B cell (primary cell): ENCODE results near the gene MTO1. TPM values are rescaled to one million over a fixed set of nuclear protein-coding genes. Genes with fewer than 3 reads are reported as not detected.

Experiments
- ATAC-seq: fragments of 200-7000 bp; cut with Tn5 transposase; one replicate; pipeline ENCODE4 v1.10.0; 2021; ENCODE audit warnings: low read depth, mild to moderate bottlenecking, moderate number of reproducible peaks, moderate library complexity
- CTCF ChIA-PET: fragments of 350-600 bp; sonication (Branson Sonifier 250); formaldehyde crosslinking; loops from one replicate; lab custom pipeline; 2021; ENCODE audit warnings: antibody characterized with exemption, inconsistent platforms; lab: Charles Lee
- POLR2A ChIA-PET: fragments of 350-600 bp; sonication (Branson Sonifier 250); formaldehyde crosslinking; loops from one replicate; lab custom pipeline; 2021; ENCODE audit warnings: antibody characterized with exemption; lab: Charles Lee
- DNase-seq: peaks from one replicate; pipeline ENCODE4 v3.0.0; 2013
- H2AFZ ChIP-seq: 2 replicates; pipeline ENCODE4 v1.6.1; 2012; ENCODE audit warnings: mild to moderate bottlenecking, low read depth, low read length; ENCODE audit not compliant: insufficient read depth, poor library complexity, severe bottlenecking
- H3K27ac ChIP-seq, 2 donors: 1 replicate in 1 of 2; 2 replicates in 1 of 2; pipeline ENCODE4 v1.5.1; 2012 to 2013; ENCODE audit warnings: low read length in 2 of 2, mild to moderate bottlenecking in 2 of 2, moderate library complexity in 1 of 2
- H3K27me3 ChIP-seq, 4 experiments: fragments of 200-600 bp in 1 of 4; sonication (generic) in 1 of 4; replicated peaks in 1 of 4; 1 replicate in 2 of 4; 2 replicates in 2 of 4; pipeline versions ENCODE4 v1.6.1 to v1.7.0; 2013 to 2016; ENCODE audit warnings: low read length in 3 of 4, mild to moderate bottlenecking in 2 of 4, mixed read lengths in 1 of 4, moderate library complexity in 1 of 4; ENCODE audit not compliant: insufficient read depth in 4 of 4, control insufficient read depth in 3 of 4; ENCODE audit errors: control extremely low read depth in 1 of 4
- H3K36me3 ChIP-seq, 2 experiments: replicated peaks in 1 of 2; 1 replicate in 1 of 2; 2 replicates in 1 of 2; pipeline versions ENCODE4 v1.6.1 to v1.7.1; 2013; ENCODE audit warnings: low read length in 1 of 2; ENCODE audit not compliant: insufficient read depth in 2 of 2, control insufficient read depth in 1 of 2; ENCODE audit errors: control extremely low read depth in 1 of 2, extremely low read depth in 1 of 2
- H3K4me1 ChIP-seq, 2 donors: fragments of 200-600 bp in 1 of 2; sonication (generic) in 1 of 2; 1 replicate in 1 of 2; 2 replicates in 1 of 2; pipeline versions ENCODE4 v1.5.1 to v1.6.1; 2013 to 2017; ENCODE audit warnings: low read length in 2 of 2; ENCODE audit not compliant: control insufficient read depth in 2 of 2, insufficient read depth in 2 of 2
- H3K4me2 ChIP-seq: replicated peaks from 2 replicates; pipeline ENCODE3; 2012; ENCODE audit warnings: mild to moderate bottlenecking, low read depth, low read length; ENCODE audit not compliant: poor library complexity, severe bottlenecking
- H3K4me3 ChIP-seq, 5 experiments: fragments of 200-600 bp in 1 of 5; sonication (generic) in 1 of 5; 1 replicate in 3 of 5; 2 replicates in 2 of 5; pipeline versions ENCODE4 v1.5.1 to v1.7.0; 2011 to 2016; ENCODE audit warnings: low read length in 4 of 5, mild to moderate bottlenecking in 4 of 5, low read depth in 2 of 5, control low read depth in 1 of 5, moderate library complexity in 1 of 5; ENCODE audit not compliant: insufficient read depth in 1 of 5; ENCODE audit errors: control extremely low read depth in 1 of 5, extremely low read depth in 1 of 5
- H3K79me2 ChIP-seq: fragments of 200-600 bp; sonication (generic); one replicate; pipeline ENCODE4 v1.6.0; 2016; ENCODE audit warnings: low read length; ENCODE audit not compliant: control insufficient read depth, insufficient read depth
- H3K9ac ChIP-seq: fragments of 200-600 bp; sonication (generic); 2 replicates; pipeline ENCODE4 v1.6.1; 2017; ENCODE audit warnings: mild to moderate bottlenecking, low read length, moderate library complexity
- H3K9me3 ChIP-seq, 3 donors: one replicate each; pipeline versions ENCODE4 v1.6.1 to v1.7.1; 2013; ENCODE audit warnings: low read length in 2 of 3; ENCODE audit not compliant: control insufficient read depth in 2 of 3, insufficient read depth in 1 of 3; ENCODE audit errors: control extremely low read depth in 1 of 3
- H4K20me1 ChIP-seq: 2 replicates; pipeline ENCODE4 v1.6.0; 2012; ENCODE audit warnings: mild to moderate bottlenecking, low read length; ENCODE audit not compliant: insufficient read depth, control insufficient read depth, poor library complexity, severe bottlenecking
- H3K27ac Mint-ChIP-seq: one replicate; pipeline ENCODE4 v1.8.0; 2021; ENCODE audit warnings: mixed read lengths
- H3K27me3 Mint-ChIP-seq: one replicate; pipeline ENCODE4 v1.8.0; 2021; ENCODE audit warnings: mixed read lengths
- H3K4me1 Mint-ChIP-seq: one replicate; pipeline ENCODE4 v1.8.0; 2021; ENCODE audit warnings: mixed read lengths
- H3K4me3 Mint-ChIP-seq: one replicate; pipeline ENCODE4 v1.8.0; 2021; ENCODE audit warnings: mixed read lengths
- H3K9me3 Mint-ChIP-seq: one replicate; pipeline ENCODE4 v1.8.0; 2022; ENCODE audit warnings: mixed read lengths; ENCODE audit not compliant: insufficient read depth
- CTCF ChIP-seq: fragments of 200-600 bp; IDR thresholded peaks from one replicate; pipeline ENCODE4 v1.8.0; 2022; ENCODE audit warnings: antibody characterized with exemption, mild to moderate bottlenecking
- EZH2 ChIP-seq: IDR thresholded peaks from 2 replicates; pipeline ENCODE4 v1.6.1; 2012; ENCODE audit warnings: borderline replicate concordance, low read depth, mild to moderate bottlenecking, moderate library complexity, low read length; ENCODE audit not compliant: insufficient read depth, poor library complexity, severe bottlenecking
- WGBS: methylation state at CpG from one replicate; pipeline ENCODE4 v1.1.5; 2013; ENCODE audit warnings: missing lambda C conversion rate; ENCODE audit not compliant: insufficient coverage; 5-methylcytosine and 5-hydroxymethylcytosine counted together
- intact Hi-C: fragments of 100-400 bp; cut with micrococcal nuclease; formaldehyde crosslinking; loops from one replicate; pipeline ENCODE4 v1.10.0; 2022
- polyA plus RNA-seq: library from polyadenylated mRNA; depleted of rRNA; stranded (reverse); fragments of >200 nt; gene quantifications from 2 replicates; pipeline ENCODE4 v1.2.3, GENCODE V29; 2012
- total RNA-seq, 2 donors: library from RNA; stranded (reverse); fragments of 120-200 nt in 1 of 2; gene quantifications; 1 replicate in 1 of 2; 2 replicates in 1 of 2; pipeline versions ENCODE4 v1.2.3 to v1.2.4, GENCODE V29; 2013 to 2022

MTO1 gene
- total and polyA plus RNA-seq, 2 donors (not counting 1 experiment from before 2014, with no cell fraction given), result 52.1 to 84.4 TPM

- no CpG with 5 or more reads among the region's 3 CpGs for WGBS
- intact Hi-C loops, result no loop called here
- DNase-seq (no peak), ATAC-seq (no peak)
- H3K4me1 ChIP-seq, result no peaks in the 10 kb centered on the region
- H3K9ac ChIP-seq, result no peak overlapping the region
- no peaks in the 10 kb centered on the region for H3K27me3 ChIP-seq
- H3K9me3 ChIP-seq, result no peaks in the 10 kb centered on the region
- Mint-ChIP-seq H3K4me3 (no peak overlapping the region), H3K9me3 (no peaks in the 10 kb centered on the region), H3K27me3 (no peaks in the 10 kb centered on the region), H3K27ac (no peak overlapping the region), H3K4me1 (peaks cover 2% of the 10 kb centered on the region)
- H3K36me3 ChIP-seq, result peaks cover 5 to 39% of the 10 kb centered on the region in 2 experiments
- no peak overlapping the region for H2AFZ ChIP-seq
- CTCF ChIA-PET, result interaction anchor here (0.8 kb wide), 1 partner anchor 80 kb away, joined by 3 read pairs; no protein-coding TSS in a partner anchor
- no peak overlapping the region for H3K4me2 ChIP-seq
- no peak overlapping the region for H3K4me3 ChIP-seq
- no peak overlapping the region for H3K27ac ChIP-seq
- TF ChIP-seq EZH2 (no peak), CTCF (no peak)
- POLR2A ChIA-PET, result no interaction called here
- peaks cover 47% of the 10 kb centered on the region for H3K79me2 ChIP-seq
- peaks cover 13% of the 10 kb centered on the region for H4K20me1 ChIP-seq
Observed at GRCh38 chr6:73435236-73435635, 26.3 kb upstream of the MTO1 start.

GRCh38 chr6:73443555-73443954 lies 18.0 kb upstream of the MTO1 start:
- H3K36me3 ChIP-seq, result peaks cover 7 to 33% of the 10 kb centered on the region in 2 experiments
- ChIA-PET POLR2A (interaction anchor here (0.7 to 1.1 kb wide), 2 partner anchors 28 to 78 kb away, joined by 4 to 6 read pairs; no protein-coding TSS in a partner anchor), CTCF (interaction anchor here (0.7 kb wide), 1 partner anchor 127 kb away, joined by 3 read pairs; no protein-coding TSS in a partner anchor)
- no peak overlapping the region for H3K9ac ChIP-seq
- H3K27me3 ChIP-seq, result no peaks in the 10 kb centered on the region
- no peak overlapping the region for H3K4me2 ChIP-seq
- no peak overlapping the region for H3K27ac ChIP-seq
- H3K9me3 ChIP-seq, result no peaks in the 10 kb centered on the region
- peaks cover 76% of the 10 kb centered on the region for H3K79me2 ChIP-seq
- H2AFZ ChIP-seq, result no peak overlapping the region
- intact Hi-C loops, result no loop called here
- no peaks in the 10 kb centered on the region for H3K27me3 Mint-ChIP-seq
- H3K4me3 Mint-ChIP-seq, result no peak overlapping the region
- peaks cover 29% of the 10 kb centered on the region for H3K4me1 Mint-ChIP-seq
- no peak overlapping the region for H3K4me3 ChIP-seq
- DNase-seq, result no peak
- TF ChIP-seq EZH2 (no peak), CTCF (no peak)
- no peak overlapping the region for H3K27ac Mint-ChIP-seq
- peaks cover 16 to 17% of the 10 kb centered on the region in 2 donors for H3K4me1 ChIP-seq
- no peaks in the 10 kb centered on the region for H3K9me3 Mint-ChIP-seq
- no peak for ATAC-seq
- WGBS, result 100% methylated on average over 1 of the region's 3 CpGs
- H4K20me1 ChIP-seq, result peaks cover 25% of the 10 kb centered on the region
